GM19324 (cell line): Measurements from ENCODE around the gene C3orf33.

Experiments used
- ATAC-seq: cut with Tn5 transposase; IDR thresholded peaks from one replicate; pipeline ENCODE4 v1.9.1; 2021; ENCODE audit warnings: mild to moderate bottlenecking, moderate library complexity; ENCODE audit not compliant: unreplicated experiment, low FRiP score

Gene C3orf33

GRCh38 chr3:155790272-155790925 is 15.7 kb downstream of the C3orf33 start:
- no peak for ATAC-seq

- no peak for ATAC-seq
Measured at GRCh38 chr3:155785662-155786295, 20.3 kb downstream of the C3orf33 start.

GRCh38 chr3:155782390-155782953 is 23.6 kb downstream of the C3orf33 start:
- no peak for ATAC-seq

GRCh38 chr3:155780291-155780690 is 25.8 kb downstream of the C3orf33 start:
- ATAC-seq = no peak

- ATAC-seq = no peak
Measured at GRCh38 chr3:155778462-155778861, 27.6 kb downstream of the C3orf33 start.

- no peak for ATAC-seq
Measured at GRCh38 chr3:155772801-155773200, 33.3 kb downstream of the C3orf33 start.

GRCh38 chr3:155771126-155771525 is 35.0 kb downstream of the C3orf33 start:
- ATAC-seq = no peak

GRCh38 chr3:155766206-155766605 is 39.9 kb downstream of the C3orf33 start:
- ATAC-seq = no peak

GRCh38 chr3:155763870-155764463 is 42.1 kb downstream of the C3orf33 start:
- no peak for ATAC-seq

GRCh38 chr3:155760653-155761052 is 45.4 kb downstream of the C3orf33 start:
- no peak for ATAC-seq

- no peak for ATAC-seq
Measured at GRCh38 chr3:155757577-155757976, 48.5 kb downstream of the C3orf33 start.

- no peak for ATAC-seq
Measured at GRCh38 chr3:155753038-155753639, 52.9 kb downstream of the C3orf33 start.

- no peak for ATAC-seq
Measured at GRCh38 chr3:155748611-155749365, 57.3 kb downstream of the C3orf33 start.

GRCh38 chr3:155747946-155748290 is 58.2 kb downstream of the C3orf33 start:
- ATAC-seq = no peak

GRCh38 chr3:155747286-155747945 is 58.7 kb downstream of the C3orf33 start:
- no peak for ATAC-seq

- ATAC-seq = no peak
Measured at GRCh38 chr3:155746703-155747102, 59.4 kb downstream of the C3orf33 start.

- no peak for ATAC-seq
Measured at GRCh38 chr3:155745795-155746550, 60.1 kb downstream of the C3orf33 start.

GRCh38 chr3:155744626-155745324 is 61.3 kb downstream of the C3orf33 start, which contains the start of gene PLCH1:
Gene PLCH1 (minus strand): TSS chr3:155745071. CDS start chr3:155704224, 40,847 bp downstream.
- peak; percentile 59 for ATAC-seq
